ENCODE measurements around the gene TTPAL. TPM values are rescaled to one million over a fixed set of nuclear protein-coding genes. Genes with fewer than 3 reads are reported as not detected.
"Not testable (repeated sequence)": the region's sequence is repeated elsewhere in the genome, so short reads cannot be mapped to it uniquely, and the experiment has no call there.

The TTPAL gene
- total RNA-seq, 3 donors from 2014 or later = 7.2 to 10.2 (median 9.9) TPM

DNA sequence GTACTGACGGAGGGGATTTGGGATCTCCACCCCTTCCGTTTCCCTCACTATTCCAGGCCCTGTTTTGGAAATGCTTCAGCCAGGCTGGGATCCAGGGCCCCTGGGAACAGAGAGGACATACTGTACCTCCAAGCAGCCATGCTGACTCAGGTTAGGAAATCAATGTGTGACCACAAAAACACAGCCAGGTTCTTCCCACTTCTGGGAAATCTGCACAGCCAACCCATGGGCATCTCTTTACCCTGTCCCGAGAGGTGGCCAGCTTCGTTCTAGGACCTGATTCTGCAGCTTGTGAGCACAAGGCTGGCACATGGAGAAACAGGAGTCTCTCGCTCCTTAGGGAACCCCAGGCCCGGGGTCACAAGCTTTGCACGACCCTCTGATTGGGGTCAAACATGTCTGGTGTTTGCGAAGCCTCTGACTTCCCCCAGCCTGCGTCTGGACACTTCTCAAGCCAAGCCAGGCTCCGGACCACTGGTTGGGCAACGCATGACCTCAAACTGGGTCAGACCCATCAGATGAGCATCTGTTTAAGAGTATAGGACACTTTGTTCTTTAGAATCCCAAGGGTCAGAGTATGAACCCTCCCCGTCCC lies 8.3 kb upstream of the TTPAL start:
- TF ChIP-seq, protein P1, sequence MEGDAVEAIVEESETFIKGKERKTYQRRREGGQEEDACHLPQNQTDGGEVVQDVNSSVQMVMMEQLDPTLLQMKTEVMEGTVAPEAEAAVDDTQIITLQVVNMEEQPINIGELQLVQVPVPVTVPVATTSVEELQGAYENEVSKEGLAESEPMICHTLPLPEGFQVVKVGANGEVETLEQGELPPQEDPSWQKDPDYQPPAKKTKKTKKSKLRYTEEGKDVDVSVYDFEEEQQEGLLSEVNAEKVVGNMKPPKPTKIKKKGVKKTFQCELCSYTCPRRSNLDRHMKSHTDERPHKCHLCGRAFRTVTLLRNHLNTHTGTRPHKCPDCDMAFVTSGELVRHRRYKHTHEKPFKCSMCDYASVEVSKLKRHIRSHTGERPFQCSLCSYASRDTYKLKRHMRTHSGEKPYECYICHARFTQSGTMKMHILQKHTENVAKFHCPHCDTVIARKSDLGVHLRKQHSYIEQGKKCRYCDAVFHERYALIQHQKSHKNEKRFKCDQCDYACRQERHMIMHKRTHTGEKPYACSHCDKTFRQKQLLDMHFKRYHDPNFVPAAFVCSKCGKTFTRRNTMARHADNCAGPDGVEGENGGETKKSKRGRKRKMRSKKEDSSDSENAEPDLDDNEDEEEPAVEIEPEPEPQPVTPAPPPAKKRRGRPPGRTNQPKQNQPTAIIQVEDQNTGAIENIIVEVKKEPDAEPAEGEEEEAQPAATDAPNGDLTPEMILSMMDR (IDR thresholded peaks at IDR 0.05) = no peak
- intact Hi-C loops (cut with DNase I, micrococcal nuclease) = loop anchor here in 1 of 2 donors (10.0 kb wide), 1 partner anchor 83 kb away; no protein-coding TSS in a partner anchor

GRCh38 chr20:44468044-44468782 lies 7.5 kb upstream of the TTPAL start:
- ATAC-seq = no peak
- Histone ChIP-seq H3K36me3 (ENCODE audit: low read depth) (no peaks in the 10 kb centered on the region), H3K4me1 (ENCODE audit: low read depth) (no peaks in the 10 kb centered on the region), H3K4me3 (no peak overlapping the region), H3K9me3 (no peaks in the 10 kb centered on the region)
- TF ChIP-seq, protein P1 (IDR thresholded peaks at IDR 0.05) = no peak
- DNase-seq = no peak
- intact Hi-C loops (cut with DNase I, micrococcal nuclease) = loop anchor here in 1 of 2 donors (10.0 kb wide), 1 partner anchor 83 kb away; no protein-coding TSS in a partner anchor

More for the DNA sequence above, 8.3 kb upstream of the TTPAL start:
- H3K9me3 ChIP-seq = no peaks in the 10 kb centered on the region
- ATAC-seq = no peak
- H3K4me1 ChIP-seq (ENCODE audit: low read depth) = no peaks in the 10 kb centered on the region
- no peaks in the 10 kb centered on the region for H3K36me3 ChIP-seq (ENCODE audit: low read depth)
- H3K4me3 ChIP-seq = no peak overlapping the region
- no peak for DNase-seq

DNA sequence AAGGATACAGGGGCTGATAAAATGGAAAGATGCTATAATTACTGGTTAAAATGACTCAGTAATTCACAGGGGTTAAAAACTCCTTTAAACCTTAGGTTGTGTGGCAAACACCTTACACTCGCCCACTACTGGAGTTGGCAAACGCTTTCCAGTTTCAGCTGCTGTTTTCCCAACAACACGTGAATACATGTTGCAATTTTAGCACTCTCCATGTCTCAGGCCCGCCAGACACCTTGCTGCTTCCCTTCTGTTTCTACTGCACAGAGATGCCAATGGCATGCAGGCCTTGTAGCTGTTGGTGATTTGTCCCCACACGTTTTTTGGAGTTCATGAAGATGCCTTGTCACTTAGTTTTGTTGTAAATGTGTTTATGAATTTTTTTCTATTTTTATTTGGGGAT lies 5.3 kb upstream of the TTPAL start:
- TF ChIP-seq, protein P1 (IDR thresholded peaks at IDR 0.05) = no peak
- intact Hi-C loops (cut with DNase I, micrococcal nuclease) = loop anchor here in 1 of 2 donors (10.0 kb wide), 1 partner anchor 256 kb away; the partner anchor contains the start of gene OSER1
- Histone ChIP-seq H3K4me1 (ENCODE audit: low read depth) (peaks cover 3% of the 10 kb centered on the region), H3K36me3 (ENCODE audit: low read depth) (no peaks in the 10 kb centered on the region), H3K4me3 (no peak overlapping the region), H3K9me3 (no peaks in the 10 kb centered on the region)
- DNase-seq = no peak
- no peak for ATAC-seq

GRCh38 chr20:44471481-44471882 lies 4.2 kb upstream of the TTPAL start:
- Histone ChIP-seq H3K4me3 (no peak overlapping the region), H3K4me1 (ENCODE audit: low read depth) (peaks cover 9% of the 10 kb centered on the region), H3K36me3 (ENCODE audit: low read depth) (no peaks in the 10 kb centered on the region), H3K9me3 (no peaks in the 10 kb centered on the region)
- TF ChIP-seq, protein P1 (IDR thresholded peaks at IDR 0.05) = no peak
- intact Hi-C loops (cut with DNase I, micrococcal nuclease) = loop anchor here in 1 of 2 donors (10.0 kb wide), 1 partner anchor 257 kb away; the partner anchor contains the start of gene OSER1
- DNase-seq = no peak
- ATAC-seq = peak; percentile 39

GRCh38 chr20:44472283-44472682 lies 3.4 kb upstream of the TTPAL start:
- DNase-seq; H3K36me3 ChIP-seq (ENCODE audit: low read depth); H3K4me3 ChIP-seq; ATAC-seq; H3K9me3 ChIP-seq: not testable (repeated sequence)
- H3K4me1 ChIP-seq (ENCODE audit: low read depth) = peaks cover 12% of the 10 kb centered on the region
- intact Hi-C loops (cut with DNase I, micrococcal nuclease) = loop anchor here in 1 of 2 donors (10.0 kb wide), 1 partner anchor 257 kb away; the partner anchor contains the start of gene OSER1

- no peaks in the 10 kb centered on the region for H3K9me3 ChIP-seq
- H3K36me3 ChIP-seq (ENCODE audit: low read depth) = no peaks in the 10 kb centered on the region
- H3K4me3 ChIP-seq = peak overlapping the region; percentile 71
- TF ChIP-seq, protein P1 (IDR thresholded peaks at IDR 0.05) = no peak
- no peak for DNase-seq
- intact Hi-C loops (cut with DNase I, micrococcal nuclease) = loop anchor here in 1 of 2 donors (10.0 kb wide), 1 partner anchor 261 kb away; the partner anchor contains the start of gene OSER1
- H3K4me1 ChIP-seq (ENCODE audit: low read depth) = peaks cover 12% of the 10 kb centered on the region
- peak; percentile 4 for ATAC-seq
Observed at GRCh38 chr20:44475372-44475693, 341 bp upstream of the TTPAL start.

Measured in mucosa of descending colon (tissue), 3 donors.